ENCODE results near the gene CXCL11. TPM values are rescaled to one million over a fixed set of nuclear protein-coding genes. Genes with fewer than 3 reads are reported as not detected.
A peak's percentile ranks its signal among the peaks of the same experiment; 100 is the strongest.

The CXCL11 gene
- total and polyA plus RNA-seq, 9 of the 15 experiments (the other 6 are each of a cell fraction or from before 2014, with no cell fraction given), result 2.1 to 9.1 (median 4.5) TPM

- TF ChIP-seq MAFF (IDR thresholded peaks at IDR 0.05; ENCODE audit: low read length) (no peak), FOXP1 (CRISPR knock-in tag; IDR thresholded peaks at IDR 0.05) (no peak), ETV6 (IDR thresholded peaks at IDR 0.05; ENCODE audit: borderline replicate concordance in 1 of 2, low read depth in 2 of 2, low read length in 1 of 2) (no peak), ETV6 (CRISPR knock-in tag; IDR thresholded peaks at IDR 0.05; ENCODE audit: borderline replicate concordance) (no peak), FOXJ3 (CRISPR knock-in tag; IDR thresholded peaks at IDR 0.05) (no peak), GTF2F1 (IDR thresholded peaks at IDR 0.05; ENCODE audit: low read depth, low read length) (no peak), E2F4 (CRISPR knock-in tag; IDR thresholded peaks at IDR 0.05; ENCODE audit: low read depth) (no peak), MEF2A (IDR thresholded peaks at IDR 0.05; ENCODE audit: control insufficient read depth, low read depth, low read length) (no peak), NFIC (IDR thresholded peaks at IDR 0.05) (peak; percentile 90), ZSCAN32 (CRISPR knock-in tag; IDR thresholded peaks at IDR 0.05) (no peak), MAX (CRISPR knock-in tag; IDR thresholded peaks at IDR 0.05) (no peak), PHB (CRISPR knock-in tag; IDR thresholded peaks at IDR 0.05) (no peak), ZHX1 (conservative IDR thresholded peaks at IDR 0.05; ENCODE audit: low read length) (no peak), CBX1 (IDR thresholded peaks at IDR 0.05; ENCODE audit: low read depth) (no peak), MEIS2 (IDR thresholded peaks at IDR 0.05; ENCODE audit: partially characterized antibody) (peak; percentile 69), RB1 (IDR thresholded peaks at IDR 0.05; ENCODE audit: low read depth) (no peak), ID3 (CRISPR knock-in tag; IDR thresholded peaks at IDR 0.05) (no peak), ID3 (tag; IDR thresholded peaks at IDR 0.05) (no peak), ZNF253 (CRISPR knock-in tag; conservative IDR thresholded peaks at IDR 0.05) (no peak), BRF1 (IDR thresholded peaks at IDR 0.05; ENCODE audit: borderline replicate concordance, extremely low read depth, insufficient read length) (no peak)
Observed at GRCh38 chr4:76028350-76028765, 7.5 kb downstream of the CXCL11 start (continued).
